HFFc6 (cell line): ENCODE measurements around the gene SLC4A1AP. TPM values are rescaled to one million over a fixed set of nuclear protein-coding genes. Genes with fewer than 3 reads are reported as not detected.

ENCODE experiments used
- DNase-seq: peaks from one replicate; pipeline ENCODE4 v3.0.0-alpha.2; 2018
- H3K27ac Mint-ChIP-seq: 2 replicates; pipeline ENCODE4 v1.8.0; 2020; ENCODE audit warnings: mild to moderate bottlenecking, mixed read lengths
- H3K27me3 Mint-ChIP-seq: 2 replicates; pipeline ENCODE4 v1.8.0; 2021; ENCODE audit warnings: mild to moderate bottlenecking, moderate library complexity, mixed read lengths; ENCODE audit not compliant: insufficient read depth
- H3K36me3 Mint-ChIP-seq: 2 replicates; pipeline ENCODE4 v1.8.0; 2021; ENCODE audit warnings: low read depth, mixed read lengths
- H3K4me1 Mint-ChIP-seq: 2 replicates; pipeline ENCODE4 v1.8.0; 2020; ENCODE audit warnings: low read depth, mixed read lengths
- H3K4me3 Mint-ChIP-seq: 2 replicates; pipeline ENCODE4 v1.8.0; 2020; ENCODE audit warnings: mild to moderate bottlenecking, moderate library complexity, mixed read lengths
- H3K9me3 Mint-ChIP-seq: 2 replicates; pipeline ENCODE4 v1.8.0; 2020; ENCODE audit warnings: mild to moderate bottlenecking, mixed read lengths
- CTCF ChIP-seq: fragments of 200-600 bp; sonication (generic); IDR thresholded peaks from 2 replicates; pipeline ENCODE4 v1.5.0; 2021; ENCODE audit warnings: antibody characterized with exemption, mild to moderate bottlenecking
- total RNA-seq, 6 experiments: library from RNA; stranded (reverse); fragmentation: NEBNext Ultra II Directional; extraction: Animal tissue kit (Norgen Biotek cat#: 25700); gene quantifications; 2 replicates in 1 of 6; 3 replicates in 5 of 6; pipeline ENCODE4 v1.2.3, GENCODE V29; 2021

Gene SLC4A1AP
- total RNA-seq, 6 experiments from 2014 or later, result 23.0 to 27.1 (median 24.5) TPM

GRCh38 chr2:27720004-27720551 lies 56.4 kb downstream of the SLC4A1AP start:
- no peak for TF ChIP-seq CTCF
- H3K27me3 Mint-ChIP-seq, result no peaks in the 10 kb centered on the region; the same call in 1 of the 2 replicates
- H3K9me3 Mint-ChIP-seq, result no peaks in the 10 kb centered on the region
- H3K4me3 Mint-ChIP-seq, result peak overlapping the region; percentile 21; the same call in 1 of the 2 replicates
- DNase-seq, result peak; percentile 96
- peak overlapping the region; percentile 78 for H3K27ac Mint-ChIP-seq
- H3K36me3 Mint-ChIP-seq, result no peaks in the 10 kb centered on the region
- peaks cover 57% of the 10 kb centered on the region for H3K4me1 Mint-ChIP-seq

GRCh38 chr2:27721335-27721734 lies 57.6 kb downstream of the SLC4A1AP start:
- TF ChIP-seq CTCF, result no peak
- no peak overlapping the region for H3K27ac Mint-ChIP-seq

GRCh38 chr2:27721884-27722485 lies 58.3 kb downstream of the SLC4A1AP start:
- Mint-ChIP-seq H3K27ac (no peak overlapping the region; the same call in 1 of the 2 replicates), H3K4me1 (peaks cover 57% of the 10 kb centered on the region), H3K36me3 (no peaks in the 10 kb centered on the region)

More at GRCh38 chr2:27721335-27721734, 57.6 kb downstream of the SLC4A1AP start:
- H3K4me1 Mint-ChIP-seq, result peaks cover 64% of the 10 kb centered on the region
- no peak for DNase-seq
- no peaks in the 10 kb centered on the region for H3K9me3 Mint-ChIP-seq
- H3K36me3 Mint-ChIP-seq, result no peaks in the 10 kb centered on the region
- H3K4me3 Mint-ChIP-seq, result no peak overlapping the region
- H3K27me3 Mint-ChIP-seq, result no peaks in the 10 kb centered on the region; the same call in 1 of the 2 replicates

DNA sequence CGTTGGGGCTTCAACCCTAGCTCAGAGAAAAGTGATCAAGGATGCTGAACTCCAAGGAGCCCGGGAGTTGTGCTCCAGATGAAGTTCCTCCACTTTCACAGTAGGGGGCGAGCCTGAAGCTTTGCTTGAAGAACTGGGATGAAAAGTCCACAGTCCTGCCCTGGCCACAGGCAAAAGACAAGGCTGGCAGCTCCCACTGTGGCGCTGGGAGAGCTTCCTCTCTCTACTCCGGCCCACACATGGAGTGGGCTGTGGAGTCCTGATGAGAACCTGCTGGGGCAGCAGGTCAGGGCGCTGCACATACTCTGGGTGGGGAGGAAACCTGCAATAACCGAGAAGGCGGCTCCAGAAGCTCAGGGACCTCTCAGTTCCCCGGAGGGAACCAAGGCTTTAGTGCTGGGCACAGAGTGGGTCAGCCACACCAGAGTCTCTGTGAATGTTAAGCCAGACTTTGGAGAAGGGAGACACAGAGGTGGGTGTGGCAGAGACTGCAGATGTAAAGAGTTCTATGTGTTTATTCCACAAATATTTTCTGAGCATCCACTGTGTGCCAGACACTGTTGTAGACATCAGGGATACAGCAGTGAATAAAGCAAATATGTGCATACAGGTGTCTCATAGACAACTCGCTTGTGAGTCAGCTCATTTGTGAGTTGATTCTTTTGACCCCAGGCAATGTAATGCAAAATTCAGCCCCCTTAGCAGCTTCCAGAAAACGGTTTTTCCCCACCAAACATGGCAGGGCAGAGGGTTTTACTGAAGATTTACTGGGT lies 59.9 kb downstream of the SLC4A1AP start:
- peak; percentile 87 for TF ChIP-seq CTCF
- Mint-ChIP-seq H3K9me3 (no peaks in the 10 kb centered on the region), H3K27me3 (peaks cover 1% of the 10 kb centered on the region; the same call in 1 of the 2 replicates), H3K36me3 (no peaks in the 10 kb centered on the region), H3K4me3 (peak overlapping the region; percentile 50; the same call in 1 of the 2 replicates), H3K4me1 (peaks cover 57% of the 10 kb centered on the region), H3K27ac (peak overlapping the region; percentile 88)
- peak; percentile 74 for DNase-seq

More at GRCh38 chr2:27721884-27722485, 58.3 kb downstream of the SLC4A1AP start:
- H3K27me3 Mint-ChIP-seq, result no peaks in the 10 kb centered on the region; the same call in 1 of the 2 replicates
- no peaks in the 10 kb centered on the region for H3K9me3 Mint-ChIP-seq
- no peak for TF ChIP-seq CTCF
- DNase-seq, result no peak
- H3K4me3 Mint-ChIP-seq, result no peak overlapping the region

- no peak for TF ChIP-seq CTCF
- peak overlapping the region; percentile 65 for H3K27ac Mint-ChIP-seq
- no peaks in the 10 kb centered on the region for H3K9me3 Mint-ChIP-seq
These were observed 60.5 kb downstream of the SLC4A1AP start for GRCh38 chr2:27724191-27724590.

More at GRCh38 chr2:27724191-27724590, 60.5 kb downstream of the SLC4A1AP start:
- DNase-seq, result no peak
- Mint-ChIP-seq H3K27me3 (peaks cover 1% of the 10 kb centered on the region; the same call in 1 of the 2 replicates), H3K36me3 (no peaks in the 10 kb centered on the region), H3K4me1 (peaks cover 57% of the 10 kb centered on the region), H3K4me3 (no peak overlapping the region)
